ENCODE results near the gene DCAF12.
A peak's percentile ranks its signal among the peaks of the same experiment; 100 is the strongest.
"Not testable (repeated sequence)": the region's sequence is repeated elsewhere in the genome, so short reads cannot be mapped to it uniquely, and the experiment has no call there.

The DCAF12 gene

GRCh38 chr9:34048727-34049629 lies 77.5 kb downstream of the DCAF12 start, which contains the start of gene UBAP2:
Gene UBAP2 (minus strand): TSS chr9:34048887. CDS start chr9:34017148, 31,739 bp downstream.
- TF ChIP-seq CTCF (IDR thresholded peaks at IDR 0.05; ENCODE audit: low read depth, low read length), result no peak

GRCh38 chr9:34047864-34048726 lies 78.4 kb downstream of the DCAF12 start:
- DNase-seq, result peak; percentile 60
- Histone ChIP-seq H3K36me3 (peaks cover 9% of the 10 kb centered on the region; the same call in 1 of the 2 replicates), H3K4me3 (ENCODE audit: low read depth, low read length) (peak overlapping the region; percentile 95), H3K9me3 (no peaks in the 10 kb centered on the region), H3K4me1 (peaks cover 3% of the 10 kb centered on the region; the same call in 1 of the 2 replicates), H3K27me3 (no peaks in the 10 kb centered on the region)
- no peak for TF ChIP-seq CTCF (IDR thresholded peaks at IDR 0.05; ENCODE audit: low read depth, low read length)

More at GRCh38 chr9:34048727-34049629, 77.5 kb downstream of the DCAF12 start, which contains the start of gene UBAP2:
- peak; percentile 98 for DNase-seq
- Histone ChIP-seq H3K4me3 (ENCODE audit: low read depth, low read length) (peak within 1 kb of the TSS; percentile 95), H3K9me3 (no peaks in the 10 kb centered on the region), H3K4me1 (peaks cover 3% of the 10 kb centered on the region; the same call in 1 of the 2 replicates), H3K27me3 (no peaks in the 10 kb centered on the region), H3K36me3 (peaks cover 6% of the 10 kb centered on the region; the same call in 1 of the 2 replicates)

- TF ChIP-seq CTCF (IDR thresholded peaks at IDR 0.05; ENCODE audit: low read depth, low read length), result no peak
- peaks cover 3% of the 10 kb centered on the region; the same call in 1 of the 2 replicates for H3K4me1 ChIP-seq
- H3K9me3 ChIP-seq, result no peaks in the 10 kb centered on the region
- H3K27me3 ChIP-seq, result no peaks in the 10 kb centered on the region
- peaks cover 15% of the 10 kb centered on the region for H3K36me3 ChIP-seq
- DNase-seq, result no peak
- H3K4me3 ChIP-seq (ENCODE audit: low read depth, low read length), result peak overlapping the region; percentile 95
Measured at GRCh38 chr9:34046784-34047379, 79.6 kb downstream of the DCAF12 start.

GRCh38 chr9:34045903-34046302 lies 80.6 kb downstream of the DCAF12 start:
- DNase-seq, result no peak
- Histone ChIP-seq H3K4me3 (ENCODE audit: low read depth, low read length) (no peak overlapping the region), H3K4me1 (peaks cover 3% of the 10 kb centered on the region; the same call in 1 of the 2 replicates), H3K9me3 (no peaks in the 10 kb centered on the region), H3K36me3 (peaks cover 19% of the 10 kb centered on the region), H3K27me3 (no peaks in the 10 kb centered on the region)
- TF ChIP-seq CTCF (IDR thresholded peaks at IDR 0.05; ENCODE audit: low read depth, low read length), result no peak

GRCh38 chr9:34042074-34042473 lies 84.4 kb downstream of the DCAF12 start:
- not testable (repeated sequence) for H3K9me3 ChIP-seq, DNase-seq

GRCh38 chr9:34038851-34039250 lies 87.6 kb downstream of the DCAF12 start:
- H3K4me3 ChIP-seq (ENCODE audit: low read depth, low read length), result not testable (repeated sequence)
- H3K36me3 ChIP-seq, result peaks cover 15% of the 10 kb centered on the region

More at GRCh38 chr9:34042074-34042473, 84.4 kb downstream of the DCAF12 start:
- H3K36me3 ChIP-seq, result peaks cover 19% of the 10 kb centered on the region
- not testable (repeated sequence) for H3K4me1 ChIP-seq; H3K27me3 ChIP-seq; H3K4me3 ChIP-seq (ENCODE audit: low read depth, low read length)

More at GRCh38 chr9:34038851-34039250, 87.6 kb downstream of the DCAF12 start:
- H3K27me3 ChIP-seq, H3K9me3 ChIP-seq, DNase-seq, H3K4me1 ChIP-seq: not testable (repeated sequence)

Data from BE2C (cell line).